ENCODE data around the gene ADH5. TPM values are rescaled to one million over a fixed set of nuclear protein-coding genes. Genes with fewer than 3 reads are reported as not detected.

Gene ADH5
- total RNA-seq, 4 donors from 2014 or later = 254 to 466 (median 421) TPM

DNA sequence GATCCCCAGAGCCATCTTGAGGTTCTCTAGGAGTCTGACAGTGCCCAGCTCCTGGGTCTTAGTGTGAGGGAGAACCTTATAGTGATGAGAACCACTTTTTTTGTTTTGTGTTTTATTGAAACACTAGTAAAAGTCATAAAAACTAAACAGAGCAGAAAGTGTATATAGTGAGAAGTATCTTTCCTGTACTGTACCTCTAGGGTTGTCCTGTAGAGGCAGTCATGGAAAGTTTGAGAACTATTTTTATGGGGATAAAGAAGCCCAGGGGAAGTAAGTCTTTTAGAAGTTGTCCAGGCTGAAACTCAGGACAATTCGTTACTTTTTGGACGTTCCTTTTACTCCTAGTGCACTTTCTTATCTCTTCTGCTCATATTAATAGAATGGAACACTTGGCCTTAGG is 40.9 kb downstream of the ADH5 start:
- 85% methylated on average over 2 of the region's 2 CpGs for WGBS
- H3K4me3 ChIP-seq = no peak overlapping the region
- H3K9me3 ChIP-seq = no peaks in the 10 kb centered on the region
- no peak overlapping the region for H3K27ac ChIP-seq (replicated peaks in 1 of 4)
- intact Hi-C loops (cut with DNase I) = no loop called here
- no peak for DNase-seq (ENCODE audit: extremely low spot score)
- no peak for TF ChIP-seq POLR2A (IDR thresholded peaks at IDR 0.05; ENCODE audit: low read depth)
- TF ChIP-seq, protein P1, sequence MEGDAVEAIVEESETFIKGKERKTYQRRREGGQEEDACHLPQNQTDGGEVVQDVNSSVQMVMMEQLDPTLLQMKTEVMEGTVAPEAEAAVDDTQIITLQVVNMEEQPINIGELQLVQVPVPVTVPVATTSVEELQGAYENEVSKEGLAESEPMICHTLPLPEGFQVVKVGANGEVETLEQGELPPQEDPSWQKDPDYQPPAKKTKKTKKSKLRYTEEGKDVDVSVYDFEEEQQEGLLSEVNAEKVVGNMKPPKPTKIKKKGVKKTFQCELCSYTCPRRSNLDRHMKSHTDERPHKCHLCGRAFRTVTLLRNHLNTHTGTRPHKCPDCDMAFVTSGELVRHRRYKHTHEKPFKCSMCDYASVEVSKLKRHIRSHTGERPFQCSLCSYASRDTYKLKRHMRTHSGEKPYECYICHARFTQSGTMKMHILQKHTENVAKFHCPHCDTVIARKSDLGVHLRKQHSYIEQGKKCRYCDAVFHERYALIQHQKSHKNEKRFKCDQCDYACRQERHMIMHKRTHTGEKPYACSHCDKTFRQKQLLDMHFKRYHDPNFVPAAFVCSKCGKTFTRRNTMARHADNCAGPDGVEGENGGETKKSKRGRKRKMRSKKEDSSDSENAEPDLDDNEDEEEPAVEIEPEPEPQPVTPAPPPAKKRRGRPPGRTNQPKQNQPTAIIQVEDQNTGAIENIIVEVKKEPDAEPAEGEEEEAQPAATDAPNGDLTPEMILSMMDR (IDR thresholded peaks at IDR 0.05) = no peak
- no peak for TF ChIP-seq POLR2AphosphoS5 (IDR thresholded peaks at IDR 0.05)
- TF ChIP-seq EP300 (IDR thresholded peaks at IDR 0.05) = no peak
- H3K27me3 ChIP-seq = no peaks in the 10 kb centered on the region
- H3K36me3 ChIP-seq = peaks cover 7 to 67% (median 52%) of the 10 kb centered on the region in 4 donors
- no peaks in the 10 kb centered on the region for H3K4me1 ChIP-seq

DNA sequence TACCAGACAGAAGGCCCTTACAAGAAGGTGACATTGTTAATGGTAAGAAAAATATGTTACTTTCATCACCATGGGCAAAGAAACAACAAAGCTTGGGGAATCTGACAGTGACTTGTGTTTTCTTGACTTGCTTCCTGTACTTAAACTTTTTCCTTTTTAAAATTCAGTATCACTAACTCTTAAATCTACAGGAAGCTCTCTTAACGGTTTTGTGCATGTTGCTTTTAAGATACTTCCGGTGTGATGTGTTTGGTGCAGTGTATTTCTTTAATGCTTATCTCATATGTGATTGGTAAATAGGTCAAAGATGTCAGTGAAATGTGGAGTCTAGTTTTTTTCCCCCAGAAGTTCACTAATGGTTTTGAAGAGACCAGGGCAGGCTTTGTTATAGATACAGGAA is 45.2 kb downstream of the ADH5 start:
- Histone ChIP-seq H3K27ac (replicated peaks in 1 of 4) (no peak overlapping the region), H3K36me3 (peaks cover 6 to 41% (median 27%) of the 10 kb centered on the region in 4 donors), H3K4me3 (no peak overlapping the region), H3K4me1 (no peaks in the 10 kb centered on the region), H3K9me3 (peaks cover 0 to 1% (median 0%) of the 10 kb centered on the region in 4 donors), H3K27me3 (no peaks in the 10 kb centered on the region)
- intact Hi-C loops (cut with DNase I) = no loop called here
- no peak for DNase-seq (ENCODE audit: extremely low spot score)
- TF ChIP-seq, protein P1 (IDR thresholded peaks at IDR 0.05) = no peak
- TF ChIP-seq EP300 (IDR thresholded peaks at IDR 0.05) (no peak), POLR2A (IDR thresholded peaks at IDR 0.05; ENCODE audit: low read depth) (no peak), POLR2AphosphoS5 (IDR thresholded peaks at IDR 0.05) (no peak)
- WGBS = 71% methylated on average over 2 of the region's 2 CpGs

DNA sequence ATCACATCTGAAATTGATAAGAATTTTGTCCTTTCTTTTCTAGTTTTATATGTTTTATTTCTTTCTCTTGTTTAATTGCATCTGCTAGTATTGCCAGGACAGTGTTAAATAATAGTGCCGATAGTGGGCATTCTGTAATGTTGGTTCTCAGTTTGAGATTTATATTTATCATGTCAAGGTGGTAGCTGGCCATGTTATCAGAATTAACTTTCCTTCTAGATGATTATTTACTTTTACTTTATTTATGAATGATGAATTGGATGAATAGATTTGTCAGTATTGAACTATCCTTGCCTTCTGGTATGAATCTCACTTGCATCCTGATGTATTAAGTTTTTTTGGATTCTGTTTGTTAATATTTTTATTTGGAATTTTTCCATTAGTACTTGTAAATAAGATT is 50.4 kb downstream of the ADH5 start:
- Histone ChIP-seq H3K4me1 (no peaks in the 10 kb centered on the region), H3K27me3 (no peaks in the 10 kb centered on the region), H3K27ac (replicated peaks in 1 of 4) (no peak overlapping the region), H3K36me3 (peaks cover 2 to 16% (median 10%) of the 10 kb centered on the region in 4 donors), H3K9me3 (peaks cover 0 to 5% (median 0%) of the 10 kb centered on the region in 4 donors), H3K4me3 (no peak overlapping the region)
- 100% methylated on average over 1 of the region's 1 CpG for WGBS
- TF ChIP-seq POLR2A (IDR thresholded peaks at IDR 0.05; ENCODE audit: low read depth) = no peak
- no peak for TF ChIP-seq EP300 (IDR thresholded peaks at IDR 0.05)
- TF ChIP-seq, protein P1 (IDR thresholded peaks at IDR 0.05) = no peak
- no peak for TF ChIP-seq POLR2AphosphoS5 (IDR thresholded peaks at IDR 0.05)
- intact Hi-C loops (cut with DNase I) = no loop called here
- no peak for DNase-seq (ENCODE audit: extremely low spot score)

DNA sequence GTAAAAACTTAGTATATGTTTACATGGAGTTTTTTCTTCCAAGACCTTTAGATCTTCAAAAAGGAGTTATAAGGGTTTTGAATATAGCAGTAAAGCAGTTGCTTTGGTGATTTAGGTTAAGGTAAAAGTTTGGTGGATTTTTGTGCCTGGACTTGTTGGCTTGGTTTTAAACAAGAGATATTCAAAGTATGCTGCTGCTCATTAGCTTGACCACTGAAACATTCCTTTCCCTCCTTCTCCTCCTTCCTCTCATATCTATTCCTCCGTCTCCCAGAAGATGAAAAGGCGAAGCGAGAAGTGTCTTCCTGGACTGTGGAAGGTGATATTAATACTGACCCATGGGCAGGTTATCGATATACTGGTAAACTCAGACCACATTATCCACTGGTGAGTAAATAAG is 54.6 kb downstream of the ADH5 start:
- intact Hi-C loops (cut with DNase I) = no loop called here
- no peak for DNase-seq (ENCODE audit: extremely low spot score)

More for the DNA sequence above, 54.6 kb downstream of the ADH5 start:
- no peak overlapping the region for H3K4me3 ChIP-seq
- peaks cover 0 to 5% (median 0%) of the 10 kb centered on the region in 4 donors for H3K9me3 ChIP-seq
- H3K36me3 ChIP-seq = no peaks in the 10 kb centered on the region
- no peak overlapping the region for H3K27ac ChIP-seq (replicated peaks in 1 of 4)
- WGBS = 99% methylated on average over 4 of the region's 4 CpGs
- TF ChIP-seq EP300 (IDR thresholded peaks at IDR 0.05) (no peak), POLR2AphosphoS5 (IDR thresholded peaks at IDR 0.05) (no peak), POLR2A (IDR thresholded peaks at IDR 0.05; ENCODE audit: low read depth) (no peak)
- TF ChIP-seq, protein P1 (IDR thresholded peaks at IDR 0.05) = no peak
- H3K27me3 ChIP-seq = no peaks in the 10 kb centered on the region
- peaks cover 0 to 6% (median under 1%) of the 10 kb centered on the region in 4 donors for H3K4me1 ChIP-seq

Data from esophagus muscularis mucosa (tissue), 4 donors.